Gastroesophageal sphincter (tissue), 3 donors: ENCODE data around the gene ABHD17A.

Source experiments
- EP300 ChIP-seq: sonication (generic); formaldehyde crosslinking; IDR thresholded peaks from one replicate; pipeline ENCODE4 v1.6.1; 2017; ENCODE audit warnings: antibody characterized with exemption, mild to moderate bottlenecking
- POLR2A ChIP-seq, 2 donors: fragments of 450-650 bp; IDR thresholded peaks; one replicate each; pipeline ENCODE4 v1.6.1; 2017; ENCODE audit warnings: antibody characterized with exemption in 2 of 2, mild to moderate bottlenecking in 2 of 2, moderate library complexity in 1 of 2
- POLR2AphosphoS5 ChIP-seq: sonication (generic); formaldehyde crosslinking; IDR thresholded peaks from one replicate; pipeline ENCODE4 v1.6.1; 2017; ENCODE audit warnings: antibody characterized with exemption
- TF ChIP-seq, protein P1 (sequence below), 4 experiments: fragments of 200-600 bp in 2 of 4; fragments of 450-650 bp in 2 of 4; sonication (generic) in 1 of 4; IDR thresholded peaks; one replicate each; pipeline ENCODE4 v1.5.1; 2017 to 2019; ENCODE audit warnings: antibody characterized with exemption in 4 of 4, mild to moderate bottlenecking in 2 of 4, moderate library complexity in 2 of 4

DNA sequence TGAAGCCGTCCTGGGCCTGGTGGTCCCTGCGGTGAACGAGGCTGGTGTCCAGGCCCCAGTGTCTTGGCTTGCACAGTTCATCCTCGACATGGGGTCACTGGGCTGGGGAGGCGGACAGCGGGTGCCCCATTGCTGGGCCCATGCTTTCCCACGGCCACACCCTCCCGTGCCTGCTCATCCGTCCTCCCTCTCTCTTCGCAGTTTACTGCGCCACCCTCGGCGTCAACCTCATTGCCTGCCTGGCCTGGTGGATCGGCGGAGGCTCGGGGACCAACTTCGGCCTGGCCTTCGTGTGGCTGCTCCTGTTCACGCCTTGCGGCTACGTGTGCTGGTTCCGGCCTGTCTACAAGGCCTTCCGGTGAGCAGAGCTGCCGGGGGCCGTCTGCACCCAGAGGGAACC lies 32.6 kb upstream of the ABHD17A start:
- TF ChIP-seq, protein P1, sequence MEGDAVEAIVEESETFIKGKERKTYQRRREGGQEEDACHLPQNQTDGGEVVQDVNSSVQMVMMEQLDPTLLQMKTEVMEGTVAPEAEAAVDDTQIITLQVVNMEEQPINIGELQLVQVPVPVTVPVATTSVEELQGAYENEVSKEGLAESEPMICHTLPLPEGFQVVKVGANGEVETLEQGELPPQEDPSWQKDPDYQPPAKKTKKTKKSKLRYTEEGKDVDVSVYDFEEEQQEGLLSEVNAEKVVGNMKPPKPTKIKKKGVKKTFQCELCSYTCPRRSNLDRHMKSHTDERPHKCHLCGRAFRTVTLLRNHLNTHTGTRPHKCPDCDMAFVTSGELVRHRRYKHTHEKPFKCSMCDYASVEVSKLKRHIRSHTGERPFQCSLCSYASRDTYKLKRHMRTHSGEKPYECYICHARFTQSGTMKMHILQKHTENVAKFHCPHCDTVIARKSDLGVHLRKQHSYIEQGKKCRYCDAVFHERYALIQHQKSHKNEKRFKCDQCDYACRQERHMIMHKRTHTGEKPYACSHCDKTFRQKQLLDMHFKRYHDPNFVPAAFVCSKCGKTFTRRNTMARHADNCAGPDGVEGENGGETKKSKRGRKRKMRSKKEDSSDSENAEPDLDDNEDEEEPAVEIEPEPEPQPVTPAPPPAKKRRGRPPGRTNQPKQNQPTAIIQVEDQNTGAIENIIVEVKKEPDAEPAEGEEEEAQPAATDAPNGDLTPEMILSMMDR (IDR thresholded peaks at IDR 0.05) = no peak
- no peak for TF ChIP-seq POLR2A (IDR thresholded peaks at IDR 0.05)
- TF ChIP-seq EP300 = no peak
- no peak for TF ChIP-seq POLR2AphosphoS5
